ENCODE measurements around the gene GGT1. TPM values are rescaled to one million over a fixed set of nuclear protein-coding genes. Genes with fewer than 3 reads are reported as not detected.

GGT1 gene
- total RNA-seq, 1 experiment from 2014 or later = 9.4 TPM

GRCh38 chr22:24593836-24594568 is 9.0 kb upstream of the GGT1 start:
- Mint-ChIP-seq H3K4me3 (ENCODE audit: unreplicated experiment) (peak overlapping the region; percentile 86), H3K9me3 (ENCODE audit: unreplicated experiment) (no peaks in the 10 kb centered on the region), H3K27ac (ENCODE audit: unreplicated experiment) (peak overlapping the region; percentile 79), H3K36me3 (ENCODE audit: insufficient read depth, unreplicated experiment) (no peaks in the 10 kb centered on the region), H3K27me3 (ENCODE audit: insufficient read depth, unreplicated experiment) (no peaks in the 10 kb centered on the region), H3K4me1 (ENCODE audit: low read depth, unreplicated experiment) (no peaks in the 10 kb centered on the region)
- TF ChIP-seq, protein P1, sequence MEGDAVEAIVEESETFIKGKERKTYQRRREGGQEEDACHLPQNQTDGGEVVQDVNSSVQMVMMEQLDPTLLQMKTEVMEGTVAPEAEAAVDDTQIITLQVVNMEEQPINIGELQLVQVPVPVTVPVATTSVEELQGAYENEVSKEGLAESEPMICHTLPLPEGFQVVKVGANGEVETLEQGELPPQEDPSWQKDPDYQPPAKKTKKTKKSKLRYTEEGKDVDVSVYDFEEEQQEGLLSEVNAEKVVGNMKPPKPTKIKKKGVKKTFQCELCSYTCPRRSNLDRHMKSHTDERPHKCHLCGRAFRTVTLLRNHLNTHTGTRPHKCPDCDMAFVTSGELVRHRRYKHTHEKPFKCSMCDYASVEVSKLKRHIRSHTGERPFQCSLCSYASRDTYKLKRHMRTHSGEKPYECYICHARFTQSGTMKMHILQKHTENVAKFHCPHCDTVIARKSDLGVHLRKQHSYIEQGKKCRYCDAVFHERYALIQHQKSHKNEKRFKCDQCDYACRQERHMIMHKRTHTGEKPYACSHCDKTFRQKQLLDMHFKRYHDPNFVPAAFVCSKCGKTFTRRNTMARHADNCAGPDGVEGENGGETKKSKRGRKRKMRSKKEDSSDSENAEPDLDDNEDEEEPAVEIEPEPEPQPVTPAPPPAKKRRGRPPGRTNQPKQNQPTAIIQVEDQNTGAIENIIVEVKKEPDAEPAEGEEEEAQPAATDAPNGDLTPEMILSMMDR (IDR thresholded peaks at IDR 0.05; ENCODE audit: insufficient read depth in 1 of 2, low read depth in 1 of 2, low read length in 1 of 2, severe bottlenecking in 1 of 2, unreplicated experiment in 1 of 2) = no peak
- Histone ChIP-seq H3K4me3 (ENCODE audit: low read depth, low read length) (no peak overlapping the region), H3K36me3 (ENCODE audit: control insufficient read depth, insufficient read depth, low read length) (no peaks in the 10 kb centered on the region; the same call in 1 of the 2 replicates), H3K27me3 (replicated peaks; ENCODE audit: control insufficient read depth, insufficient read depth, low read length) (no peaks in the 10 kb centered on the region), H3K4me1 (peaks cover 10% of the 10 kb centered on the region), H3K9me3 (no peaks in the 10 kb centered on the region)
- no TSS peak for BruUV-seq (replicated peaks)
- CTCF ChIA-PET = interaction anchor here (0.9 kb wide), 1 partner anchor 10 kb away, joined by 3 read pairs; no protein-coding TSS in a partner anchor
- POLR2A ChIA-PET = no interaction called here
- intact Hi-C loops (cut with micrococcal nuclease; ENCODE audit: unreplicated experiment) = loop anchor here (1.0 kb wide), 2 partner anchors 15 to 39 kb away; partner anchors contain the start of genes GUCD1 and SNRPD3
- DNase-seq = no peak

DNA sequence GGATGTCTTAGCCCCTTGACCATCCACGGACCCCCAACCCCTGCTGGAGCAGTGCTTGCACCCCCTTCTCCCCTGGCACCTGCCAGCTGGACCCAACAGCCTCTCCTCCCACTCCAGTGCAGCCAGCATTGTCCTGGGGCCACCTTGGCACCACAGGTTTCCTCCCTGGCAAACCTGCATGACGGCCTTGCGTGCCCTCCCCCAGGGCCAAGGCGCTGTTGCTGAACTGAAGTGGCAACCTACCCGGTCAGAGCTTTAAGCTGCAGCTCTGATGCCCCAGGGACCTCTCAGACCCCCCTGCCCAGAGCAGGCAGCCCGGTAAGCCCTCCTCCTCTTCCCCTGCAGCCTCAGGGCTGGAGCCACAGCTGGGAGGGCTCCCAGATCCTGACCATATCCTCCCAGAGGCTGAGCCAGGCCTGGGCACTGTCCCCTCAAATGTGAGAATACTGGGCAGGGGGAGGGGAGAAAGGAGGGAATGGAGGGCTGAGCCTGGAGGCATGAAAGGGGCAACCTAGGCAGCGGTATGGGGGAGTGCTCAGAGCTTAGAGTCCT is 8.3 kb upstream of the GGT1 start:
- H3K36me3 ChIP-seq (ENCODE audit: control insufficient read depth, insufficient read depth, low read length) = no peaks in the 10 kb centered on the region; the same call in 1 of the 2 replicates
- H3K27ac Mint-ChIP-seq (ENCODE audit: unreplicated experiment) = no peak overlapping the region
- no peaks in the 10 kb centered on the region for H3K27me3 ChIP-seq (replicated peaks; ENCODE audit: control insufficient read depth, insufficient read depth, low read length)
- no peaks in the 10 kb centered on the region for H3K27me3 Mint-ChIP-seq (ENCODE audit: insufficient read depth, unreplicated experiment)
- TF ChIP-seq, protein P1 (IDR thresholded peaks at IDR 0.05; ENCODE audit: insufficient read depth in 1 of 2, low read depth in 1 of 2, low read length in 1 of 2, severe bottlenecking in 1 of 2, unreplicated experiment in 1 of 2) = no peak
- POLR2A ChIA-PET = no interaction called here
- H3K4me1 Mint-ChIP-seq (ENCODE audit: low read depth, unreplicated experiment) = no peaks in the 10 kb centered on the region
- DNase-seq = no peak
- no TSS peak for BruUV-seq (replicated peaks)
- H3K4me3 ChIP-seq (ENCODE audit: low read depth, low read length) = no peak overlapping the region
- no peaks in the 10 kb centered on the region for H3K9me3 Mint-ChIP-seq (ENCODE audit: unreplicated experiment)
- peaks cover 10% of the 10 kb centered on the region for H3K4me1 ChIP-seq
- H3K4me3 Mint-ChIP-seq (ENCODE audit: unreplicated experiment) = no peak overlapping the region
- H3K36me3 Mint-ChIP-seq (ENCODE audit: insufficient read depth, unreplicated experiment) = no peaks in the 10 kb centered on the region
- intact Hi-C loops (cut with micrococcal nuclease; ENCODE audit: unreplicated experiment) = no loop called here
- no peaks in the 10 kb centered on the region for H3K9me3 ChIP-seq
- CTCF ChIA-PET = no interaction called here

- no peak for DNase-seq
- Histone ChIP-seq H3K27me3 (replicated peaks; ENCODE audit: control insufficient read depth, insufficient read depth, low read length) (no peaks in the 10 kb centered on the region), H3K36me3 (ENCODE audit: control insufficient read depth, insufficient read depth, low read length) (no peaks in the 10 kb centered on the region), H3K4me1 (peaks cover 10% of the 10 kb centered on the region), H3K4me3 (ENCODE audit: low read depth, low read length) (no peak overlapping the region), H3K9me3 (no peaks in the 10 kb centered on the region)
- CTCF ChIA-PET = no interaction called here
- H3K4me1 Mint-ChIP-seq (ENCODE audit: low read depth, unreplicated experiment) = no peaks in the 10 kb centered on the region
- no peaks in the 10 kb centered on the region for H3K9me3 Mint-ChIP-seq (ENCODE audit: unreplicated experiment)
- POLR2A ChIA-PET = no interaction called here
- TF ChIP-seq, protein P1 (IDR thresholded peaks at IDR 0.05; ENCODE audit: insufficient read depth in 1 of 2, low read depth in 1 of 2, low read length in 1 of 2, severe bottlenecking in 1 of 2, unreplicated experiment in 1 of 2) = no peak
- no peak overlapping the region for H3K27ac Mint-ChIP-seq (ENCODE audit: unreplicated experiment)
- BruUV-seq (replicated peaks) = no TSS peak
- intact Hi-C loops (cut with micrococcal nuclease; ENCODE audit: unreplicated experiment) = no loop called here
- no peaks in the 10 kb centered on the region for H3K27me3 Mint-ChIP-seq (ENCODE audit: insufficient read depth, unreplicated experiment)
- no peak overlapping the region for H3K4me3 Mint-ChIP-seq (ENCODE audit: unreplicated experiment)
- H3K36me3 Mint-ChIP-seq (ENCODE audit: insufficient read depth, unreplicated experiment) = no peaks in the 10 kb centered on the region
Measured at GRCh38 chr22:24595228-24595627, 7.8 kb upstream of the GGT1 start.
